Esophagus (tissue), 2 donors: ENCODE results near the gene OR2AT4. TPM values are rescaled to one million over a fixed set of nuclear protein-coding genes. Genes with fewer than 3 reads are reported as not detected.

Source experiments
- H3K27ac ChIP-seq, 2 donors: one replicate each; pipeline ENCODE4 v1.5.1; 2013; ENCODE audit warnings: low read depth in 2 of 2, mild to moderate bottlenecking in 2 of 2, inconsistent platforms in 1 of 2, low read length in 1 of 2, moderate library complexity in 1 of 2
- H3K27me3 ChIP-seq, 2 donors: one replicate each; pipeline ENCODE4 v1.6.1; 2013; ENCODE audit warnings: low read length in 2 of 2, control low read depth in 1 of 2, mild to moderate bottlenecking in 1 of 2; ENCODE audit not compliant: insufficient read depth in 2 of 2, control insufficient read depth in 1 of 2
- H3K36me3 ChIP-seq, 2 donors: one replicate each; pipeline ENCODE4 v1.6.1; 2013; ENCODE audit warnings: low read length in 1 of 2; ENCODE audit not compliant: control insufficient read depth in 2 of 2, insufficient read depth in 2 of 2
- H3K4me1 ChIP-seq, 2 donors: one replicate each; pipeline ENCODE4 v1.6.1; 2013; ENCODE audit warnings: low read length in 1 of 2; ENCODE audit not compliant: control insufficient read depth in 2 of 2, insufficient read depth in 2 of 2
- H3K4me3 ChIP-seq, 2 donors: one replicate each; pipeline ENCODE4 v1.5.1; 2013; ENCODE audit warnings: low read length in 2 of 2, mild to moderate bottlenecking in 2 of 2, low read depth in 1 of 2, moderate library complexity in 1 of 2
- H3K9me3 ChIP-seq, 2 donors: one replicate each; pipeline ENCODE4 v1.6.1; 2013; ENCODE audit warnings: mild to moderate bottlenecking in 2 of 2, low read depth in 1 of 2, low read length in 1 of 2, moderate library complexity in 1 of 2; ENCODE audit not compliant: control insufficient read depth in 2 of 2, insufficient read depth in 1 of 2
- WGBS, 2 donors: extraction: QIAGEN DNeasy Blood & Tissue Kit; methylation state at CpG; one replicate each; pipeline ENCODE4 v1.1.7; 2013; 5-methylcytosine and 5-hydroxymethylcytosine counted together
- polyA plus RNA-seq, 2 donors: library from polyadenylated mRNA; stranded (reverse); fragments of 200-250 nt; gene quantifications; one replicate each; pipeline ENCODE4 v1.2.3, GENCODE V29; 2013
- donor health status: healthy with polysubstance abuse.
- donor health status: Bipolar disorder and iron deficiency.

OR2AT4 gene
- not detected for polyA plus RNA-seq

GRCh38 chr11:75096456-75097172 is at the start of gene OR2AT4:
OR2AT4 (minus strand) TSS chr11:75096876.
- Histone ChIP-seq H3K27me3 (no peaks in the 10 kb centered on the region), H3K27ac (no peak within 1 kb of the TSS), H3K4me1 (no peaks in the 10 kb centered on the region), H3K4me3 (no peak within 1 kb of the TSS), H3K9me3 (no peaks in the 10 kb centered on the region), H3K36me3 (no peaks in the 10 kb centered on the region)
- WGBS, 2 donors: 81 to 82% methylated on average over 9 of the region's 9 CpGs

DNA sequence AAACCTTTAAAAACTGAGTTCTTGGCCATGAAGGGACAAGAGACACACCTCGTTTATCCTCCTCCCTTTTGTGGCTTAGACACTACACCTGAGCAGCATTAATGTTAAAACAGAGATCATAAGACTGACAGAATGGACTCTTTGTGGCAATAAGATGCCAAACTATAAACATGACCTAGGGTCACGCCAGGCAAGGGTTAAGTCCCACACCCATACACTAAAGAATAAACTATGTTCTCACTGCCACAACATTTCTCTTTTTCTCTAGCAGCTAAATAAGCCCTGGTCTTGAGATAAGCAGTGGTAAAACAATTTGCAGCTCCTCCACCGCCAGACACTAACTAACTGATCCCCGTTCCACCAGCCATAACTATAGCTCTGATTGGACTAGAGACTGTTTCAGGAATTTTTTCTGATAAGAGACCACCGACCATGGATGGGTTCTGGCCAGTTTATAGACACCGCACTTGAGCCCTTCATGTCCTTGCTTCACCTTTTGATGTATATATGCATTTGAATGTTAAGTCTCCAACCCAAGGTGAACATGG is 49.4 kb upstream of the OR2AT4 start:
- Histone ChIP-seq H3K27me3 (no peaks in the 10 kb centered on the region), H3K4me3 (no peak overlapping the region), H3K36me3 (no peaks in the 10 kb centered on the region), H3K4me1 (peaks cover 0 to 14% of the 10 kb centered on the region in 2 donors), H3K9me3 (no peaks in the 10 kb centered on the region), H3K27ac (no peak overlapping the region)
- 58 to 68% methylated on average over 6 of the region's 6 CpGs for WGBS, 2 donors

GRCh38 chr11:75145196-75145971 is 48.7 kb upstream of the OR2AT4 start:
- no peaks in the 10 kb centered on the region for H3K9me3 ChIP-seq
- no peaks in the 10 kb centered on the region for H3K36me3 ChIP-seq
- no peak overlapping the region for H3K4me3 ChIP-seq
- peaks cover 0 to 7% of the 10 kb centered on the region in 2 donors for H3K4me1 ChIP-seq
- H3K27me3 ChIP-seq: no peaks in the 10 kb centered on the region
- 76% methylated on average over 9 of the region's 9 CpGs for WGBS, 2 donors
- H3K27ac ChIP-seq: no peak overlapping the region

DNA sequence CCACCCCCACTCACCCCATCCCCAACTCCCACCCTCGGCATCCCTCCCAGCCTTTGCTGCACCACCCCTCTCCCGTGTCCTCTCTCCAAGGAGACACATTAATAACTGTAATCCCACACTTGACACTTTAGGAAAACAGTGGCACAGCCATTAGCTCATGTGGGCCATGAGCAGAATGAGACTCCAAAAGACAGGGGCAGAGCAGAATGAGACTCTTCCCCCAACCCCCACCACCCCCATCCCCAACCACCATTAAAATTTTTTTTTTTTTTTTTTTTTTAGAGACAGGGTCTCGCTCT is 48.0 kb upstream of the OR2AT4 start:
- no peaks in the 10 kb centered on the region for H3K27me3 ChIP-seq
- H3K9me3 ChIP-seq: no peaks in the 10 kb centered on the region
- peaks cover 0 to 3% of the 10 kb centered on the region in 2 donors for H3K4me1 ChIP-seq
- H3K4me3 ChIP-seq: no peak overlapping the region
- no peak overlapping the region for H3K27ac ChIP-seq
- no peaks in the 10 kb centered on the region for H3K36me3 ChIP-seq
- 39 to 43% methylated on average over 3 of the region's 3 CpGs for WGBS, 2 donors

DNA sequence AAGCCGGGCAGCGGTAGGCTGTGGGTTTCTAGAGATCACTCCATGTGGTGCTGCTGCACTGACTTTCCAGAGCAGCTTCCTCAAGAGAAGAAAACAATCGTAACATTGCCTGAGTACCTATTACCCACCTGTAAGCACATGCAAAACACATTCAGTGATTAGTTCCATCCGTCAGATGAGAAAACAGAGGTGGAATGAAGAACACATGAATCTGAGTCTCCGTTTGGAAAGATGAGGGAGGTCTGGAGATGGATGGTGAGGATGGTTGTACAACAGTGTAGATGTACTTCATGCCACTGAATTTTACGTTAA is 46.7 kb upstream of the OR2AT4 start:
- Histone ChIP-seq H3K36me3 (no peaks in the 10 kb centered on the region), H3K27me3 (no peaks in the 10 kb centered on the region), H3K4me3 (no peak overlapping the region), H3K9me3 (no peaks in the 10 kb centered on the region), H3K4me1 (peaks cover 0 to 3% of the 10 kb centered on the region in 2 donors), H3K27ac (no peak overlapping the region)
- WGBS, 2 donors: 48 to 60% methylated on average over 6 of the region's 6 CpGs

- WGBS, 2 donors: 43 to 59% methylated on average over 10 of the region's 10 CpGs
Measured at GRCh38 chr11:75142714-75143419, 46.2 kb upstream of the OR2AT4 start.

GRCh38 chr11:75141166-75141565 is 44.5 kb upstream of the OR2AT4 start:
- no peak overlapping the region for H3K27ac ChIP-seq
- H3K4me3 ChIP-seq: no peak overlapping the region
- no peaks in the 10 kb centered on the region for H3K27me3 ChIP-seq
- no peaks in the 10 kb centered on the region for H3K9me3 ChIP-seq
- 60 to 64% methylated on average over 6 of the region's 6 CpGs for WGBS, 2 donors
- H3K36me3 ChIP-seq: no peaks in the 10 kb centered on the region
- H3K4me1 ChIP-seq: no peaks in the 10 kb centered on the region

More at GRCh38 chr11:75142714-75143419, 46.2 kb upstream of the OR2AT4 start:
- Histone ChIP-seq H3K4me1 (peaks cover 0 to 3% of the 10 kb centered on the region in 2 donors), H3K9me3 (no peaks in the 10 kb centered on the region), H3K27ac (no peak overlapping the region), H3K4me3 (no peak overlapping the region), H3K27me3 (no peaks in the 10 kb centered on the region), H3K36me3 (no peaks in the 10 kb centered on the region)

GRCh38 chr11:75140269-75141138 is 43.8 kb upstream of the OR2AT4 start:
- Histone ChIP-seq H3K27me3 (no peaks in the 10 kb centered on the region), H3K9me3 (no peaks in the 10 kb centered on the region)
- 35 to 38% methylated on average over 22 of the region's 22 CpGs for WGBS, 2 donors

DNA sequence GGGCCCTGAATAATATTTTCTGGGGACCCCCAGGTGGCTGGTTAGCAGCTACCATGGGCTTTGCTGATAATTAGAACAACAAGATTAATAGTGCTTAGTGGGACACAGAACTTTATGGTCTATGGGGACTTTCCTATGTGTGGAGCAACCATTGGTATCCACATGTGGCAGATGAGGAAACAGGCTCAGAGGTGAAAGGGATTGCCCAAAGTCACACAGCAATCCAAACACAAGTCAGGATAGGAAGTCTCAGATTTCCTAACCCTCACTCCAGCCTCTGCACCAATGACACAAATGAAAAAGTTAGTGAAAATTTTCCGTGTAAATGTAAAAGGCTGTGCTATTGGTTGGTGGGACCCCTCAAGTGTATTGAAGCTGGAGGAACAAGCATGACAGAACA is 39.0 kb upstream of the OR2AT4 start:
- Histone ChIP-seq H3K4me3 (no peak overlapping the region), H3K9me3 (no peaks in the 10 kb centered on the region), H3K27ac (no peak overlapping the region), H3K4me1 (no peaks in the 10 kb centered on the region), H3K27me3 (no peaks in the 10 kb centered on the region), H3K36me3 (no peaks in the 10 kb centered on the region)
- 65 to 71% methylated on average over 1 of the region's 1 CpG for WGBS, 2 donors

More at GRCh38 chr11:75140269-75141138, 43.8 kb upstream of the OR2AT4 start:
- no peaks in the 10 kb centered on the region for H3K4me1 ChIP-seq
- no peak overlapping the region for H3K27ac ChIP-seq
- no peaks in the 10 kb centered on the region for H3K36me3 ChIP-seq
- no peak overlapping the region for H3K4me3 ChIP-seq
